Endometrial microvascular endothelial cells (primary cell): ENCODE results near the gene NGFR. TPM values are rescaled to one million over a fixed set of nuclear protein-coding genes. Genes with fewer than 3 reads are reported as not detected.
"Not testable (repeated sequence)": the region's sequence is repeated elsewhere in the genome, so short reads cannot be mapped to it uniquely, and the experiment has no call there.

Experiments used
- in situ Hi-C: cut with HindIII; loops from 2 replicates; pipeline ENCODE4 v1.10.0; 2017; ENCODE audit warnings: low sequenced_read_pairs, low pct_unique_long_range_greater_than_20kb; ENCODE audit errors: inconsistent ontology term
- total RNA-seq: library from RNA; depleted of rRNA; stranded (reverse); fragments of >200 nt; gene quantifications from one replicate; pipeline ENCODE4 v1.2.3, GENCODE V29; 2015; ENCODE audit errors: inconsistent ontology term

Gene NGFR
- total RNA-seq, 1 donor from 2014 or later: not detected

- in situ Hi-C loops: no loop called here
Observed at GRCh38 chr17:49525831-49526741, 31.0 kb downstream of the NGFR start.

- in situ Hi-C loops: no loop called here
Observed at GRCh38 chr17:49527927-49528651, 33.0 kb downstream of the NGFR start.

GRCh38 chr17:49528966-49529365, 33.9 kb downstream of the NGFR start:
- in situ Hi-C loops: no loop called here

- in situ Hi-C loops: no loop called here
Observed at GRCh38 chr17:49530118-49530517, 35.0 kb downstream of the NGFR start.

- in situ Hi-C loops: no loop called here
Observed at GRCh38 chr17:49543860-49544259, 48.8 kb downstream of the NGFR start.

GRCh38 chr17:49545007-49545660, 50.0 kb downstream of the NGFR start:
- in situ Hi-C loops: no loop called here

- in situ Hi-C loops: no loop called here
Observed at GRCh38 chr17:49545806-49546545, 50.9 kb downstream of the NGFR start.

- in situ Hi-C loops: no loop called here
Observed at GRCh38 chr17:49546546-49547535, 51.7 kb downstream of the NGFR start.

GRCh38 chr17:49547566-49547965, 52.5 kb downstream of the NGFR start:
- in situ Hi-C loops: no loop called here

- in situ Hi-C loops: no loop called here
Observed at GRCh38 chr17:49548051-49548505, 53.0 kb downstream of the NGFR start.

- in situ Hi-C loops: no loop called here
Observed at GRCh38 chr17:49548506-49549310, 53.6 kb downstream of the NGFR start.

GRCh38 chr17:49549311-49549605, 54.2 kb downstream of the NGFR start:
- in situ Hi-C loops: no loop called here

GRCh38 chr17:49549691-49550678, 54.9 kb downstream of the NGFR start:
- in situ Hi-C loops: no loop called here

- in situ Hi-C loops: not testable (repeated sequence)
Observed at GRCh38 chr17:49550764-49551163, 55.7 kb downstream of the NGFR start.

GRCh38 chr17:49551221-49552069, 56.4 kb downstream of the NGFR start:
- in situ Hi-C loops: no loop called here
